Right ventricle myocardium inferior (tissue), 1 donor: Measurements from ENCODE around the gene OSBPL10. TPM values are rescaled to one million over a fixed set of nuclear protein-coding genes. Genes with fewer than 3 reads are reported as not detected.

Source experiments
- total RNA-seq: library from RNA; stranded (reverse); fragmentation: NEBNext Ultra II Directional; extraction: Animal tissue kit (Norgen Biotek cat#: 25700); gene quantifications from one replicate; pipeline ENCODE4 v1.2.1, GENCODE V29; 2021
- donor health status: DM: no; HTN: yes; CAD: no; lungs with severe emphysema.

The OSBPL10 gene
- total RNA-seq, 1 donor from 2014 or later, result 6.6 TPM

Other genes with a start within 250 kb of the OSBPL10 start
- gene ZNF860, start 488 bp upstream of the OSBPL10 start, total RNA-seq, result 0.27 TPM
- gene GPD1L, start 125.4 kb upstream of the OSBPL10 start, total RNA-seq, result 223 TPM